ENCODE measurements around the gene STK39. TPM values are rescaled to one million over a fixed set of nuclear protein-coding genes. Genes with fewer than 3 reads are reported as not detected.

Gene STK39
- total RNA-seq, 3 donors from 2014 or later, result 16.4 to 22.9 (median 19.2) TPM

DNA sequence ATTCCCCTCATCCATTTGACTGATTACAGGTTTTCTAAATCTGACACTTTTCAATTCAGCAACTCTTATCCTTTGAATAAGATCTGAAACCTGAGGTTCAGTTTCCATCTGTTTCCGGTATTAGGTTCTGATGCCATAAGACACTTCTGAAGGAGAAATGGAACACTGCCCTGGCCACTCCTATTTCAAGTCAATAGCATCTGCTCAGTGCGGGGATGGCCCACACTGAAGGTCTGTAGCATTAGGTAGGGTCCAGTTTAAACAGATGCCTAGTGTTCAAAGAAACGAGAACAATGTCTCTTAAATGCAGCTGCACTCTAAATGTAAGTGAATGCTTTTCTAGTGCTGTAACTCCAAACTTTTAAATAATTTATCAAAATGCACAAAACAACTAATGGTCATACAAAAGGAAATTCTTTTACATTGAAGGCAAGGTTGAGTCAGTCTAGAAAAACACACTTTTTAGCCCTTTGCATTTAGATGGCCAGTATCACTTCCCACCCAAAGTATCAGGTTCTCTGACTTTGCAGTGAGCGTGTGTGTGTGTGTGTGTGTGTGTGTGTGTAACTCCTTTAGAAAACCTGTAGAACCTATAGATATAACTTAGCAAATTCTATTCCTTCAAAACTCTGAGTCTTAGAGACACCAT is 78.2 kb downstream of the STK39 start:
- no peak for TF ChIP-seq POLR2AphosphoS5 (IDR thresholded peaks at IDR 0.05)
- TF ChIP-seq, protein P1, sequence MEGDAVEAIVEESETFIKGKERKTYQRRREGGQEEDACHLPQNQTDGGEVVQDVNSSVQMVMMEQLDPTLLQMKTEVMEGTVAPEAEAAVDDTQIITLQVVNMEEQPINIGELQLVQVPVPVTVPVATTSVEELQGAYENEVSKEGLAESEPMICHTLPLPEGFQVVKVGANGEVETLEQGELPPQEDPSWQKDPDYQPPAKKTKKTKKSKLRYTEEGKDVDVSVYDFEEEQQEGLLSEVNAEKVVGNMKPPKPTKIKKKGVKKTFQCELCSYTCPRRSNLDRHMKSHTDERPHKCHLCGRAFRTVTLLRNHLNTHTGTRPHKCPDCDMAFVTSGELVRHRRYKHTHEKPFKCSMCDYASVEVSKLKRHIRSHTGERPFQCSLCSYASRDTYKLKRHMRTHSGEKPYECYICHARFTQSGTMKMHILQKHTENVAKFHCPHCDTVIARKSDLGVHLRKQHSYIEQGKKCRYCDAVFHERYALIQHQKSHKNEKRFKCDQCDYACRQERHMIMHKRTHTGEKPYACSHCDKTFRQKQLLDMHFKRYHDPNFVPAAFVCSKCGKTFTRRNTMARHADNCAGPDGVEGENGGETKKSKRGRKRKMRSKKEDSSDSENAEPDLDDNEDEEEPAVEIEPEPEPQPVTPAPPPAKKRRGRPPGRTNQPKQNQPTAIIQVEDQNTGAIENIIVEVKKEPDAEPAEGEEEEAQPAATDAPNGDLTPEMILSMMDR (IDR thresholded peaks at IDR 0.05), result no peak
- no peak for TF ChIP-seq POLR2A (IDR thresholded peaks at IDR 0.05)
- H3K27ac ChIP-seq, result no peak overlapping the region
- no peak for DNase-seq (ENCODE audit: low spot score in 2 of 2)
- intact Hi-C loops (cut with DNase I; ENCODE audit: low total_unique reads), result no loop called here
- no peaks in the 10 kb centered on the region for H3K4me1 ChIP-seq
- H3K36me3 ChIP-seq, result no peaks in the 10 kb centered on the region
- no peaks in the 10 kb centered on the region for H3K9me3 ChIP-seq
- no peaks in the 10 kb centered on the region for H3K27me3 ChIP-seq
- H3K4me3 ChIP-seq, result no peak overlapping the region

DNA sequence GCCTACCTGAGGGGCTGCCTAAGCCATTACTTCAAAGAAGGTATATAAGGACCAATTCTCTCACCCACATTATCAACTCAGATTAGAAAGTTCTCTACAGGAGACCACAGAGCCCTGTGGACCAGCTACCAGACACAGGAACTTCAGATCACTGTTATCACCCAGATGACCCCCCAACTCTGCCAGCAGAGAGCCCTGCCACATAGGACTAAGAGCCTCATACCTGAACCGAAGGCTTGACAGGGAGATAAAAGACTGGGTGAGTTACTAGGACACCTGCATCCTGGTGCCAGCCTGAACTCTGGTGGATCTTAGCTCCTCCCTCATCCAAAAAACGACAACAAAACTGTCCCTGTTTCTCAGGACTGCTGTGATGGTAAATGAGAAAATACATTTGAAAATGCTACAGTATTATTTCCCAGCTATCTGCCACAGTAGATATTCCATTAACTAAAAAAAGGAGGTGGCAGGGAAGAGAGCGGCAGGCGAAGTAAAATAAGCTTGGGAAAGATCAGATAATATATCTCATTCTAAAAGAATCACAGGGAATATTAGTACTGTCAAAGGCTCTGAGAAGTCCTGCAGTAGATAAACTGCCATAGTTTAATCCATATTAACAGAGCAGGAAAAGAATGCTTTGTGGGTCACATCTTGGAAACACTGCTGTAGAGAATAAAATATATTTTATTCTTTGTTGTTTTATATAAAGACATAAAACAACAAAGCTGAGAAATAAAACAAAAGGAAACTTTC is 79.7 kb downstream of the STK39 start:
- TF ChIP-seq, protein P1 (IDR thresholded peaks at IDR 0.05), result no peak
- TF ChIP-seq POLR2A (IDR thresholded peaks at IDR 0.05) (no peak), POLR2AphosphoS5 (IDR thresholded peaks at IDR 0.05) (no peak)
- H3K4me3 ChIP-seq, result no peak overlapping the region
- no peaks in the 10 kb centered on the region for H3K9me3 ChIP-seq
- no peak for DNase-seq (ENCODE audit: low spot score in 2 of 2)
- intact Hi-C loops (cut with DNase I; ENCODE audit: low total_unique reads), result no loop called here
- no peak overlapping the region for H3K27ac ChIP-seq
- no peaks in the 10 kb centered on the region for H3K4me1 ChIP-seq
- H3K36me3 ChIP-seq, result no peaks in the 10 kb centered on the region
- no peaks in the 10 kb centered on the region for H3K27me3 ChIP-seq

- Histone ChIP-seq H3K27ac (no peak overlapping the region), H3K9me3 (no peaks in the 10 kb centered on the region), H3K4me3 (no peak overlapping the region), H3K27me3 (no peaks in the 10 kb centered on the region), H3K36me3 (no peaks in the 10 kb centered on the region), H3K4me1 (no peaks in the 10 kb centered on the region)
- DNase-seq (ENCODE audit: low spot score in 2 of 2), result no peak
- no peak for TF ChIP-seq POLR2AphosphoS5 (IDR thresholded peaks at IDR 0.05)
- TF ChIP-seq, protein P1 (IDR thresholded peaks at IDR 0.05), result no peak
- intact Hi-C loops (cut with DNase I; ENCODE audit: low total_unique reads), result no loop called here
These were observed 80.4 kb downstream of the STK39 start for GRCh38 chr2:168166902-168167510.

DNA sequence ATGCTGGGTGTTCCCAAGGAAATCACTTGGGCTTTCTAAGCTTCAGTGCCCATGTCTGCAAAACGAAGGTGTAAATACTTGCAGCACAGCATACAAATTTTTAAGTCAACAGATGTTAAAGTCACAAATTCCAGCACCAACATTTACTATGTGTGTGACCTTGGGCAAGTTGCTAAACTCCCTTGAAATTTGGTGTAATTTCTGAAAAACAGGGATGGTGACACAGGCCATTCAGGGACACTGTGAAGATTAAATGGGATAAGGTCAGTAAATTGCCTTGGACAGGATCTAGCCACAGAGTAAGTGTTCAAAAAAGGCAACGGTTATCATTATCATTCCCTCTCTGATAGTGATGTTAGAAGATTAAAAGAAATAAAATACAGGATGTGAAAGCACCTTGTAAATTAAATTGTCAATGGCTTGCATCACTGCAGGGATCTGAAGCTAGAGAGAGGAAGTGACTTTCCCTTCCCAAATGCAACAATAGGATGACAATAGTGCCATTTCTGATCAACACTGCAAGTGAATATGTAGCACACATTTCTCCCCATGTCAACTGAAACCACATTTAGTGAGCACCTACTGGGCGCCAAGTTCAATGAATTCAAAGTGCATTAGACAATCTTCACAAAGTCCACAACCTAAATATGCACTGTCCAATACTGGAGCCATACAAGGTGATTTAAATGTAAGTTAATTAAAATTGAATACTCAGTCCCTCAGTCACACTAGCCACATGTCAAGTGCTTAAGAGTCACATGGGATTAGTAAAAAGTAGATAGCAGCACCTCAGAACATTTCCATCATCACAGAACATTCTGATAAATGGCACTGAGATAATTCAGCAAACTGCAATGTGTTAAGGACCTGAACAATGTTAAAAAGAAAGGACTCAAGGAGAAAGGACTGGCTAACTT is 81.2 kb downstream of the STK39 start:
- DNase-seq (ENCODE audit: low spot score in 2 of 2), result no peak
- H3K9me3 ChIP-seq, result no peaks in the 10 kb centered on the region
- H3K4me1 ChIP-seq, result no peaks in the 10 kb centered on the region
- TF ChIP-seq POLR2AphosphoS5 (IDR thresholded peaks at IDR 0.05), result no peak
- no peak for TF ChIP-seq POLR2A (IDR thresholded peaks at IDR 0.05)
- TF ChIP-seq, protein P1 (IDR thresholded peaks at IDR 0.05), result no peak
- H3K27me3 ChIP-seq, result no peaks in the 10 kb centered on the region
- no peak overlapping the region for H3K4me3 ChIP-seq
- peak overlapping the region; percentile 19 to 41 for H3K27ac ChIP-seq
- intact Hi-C loops (cut with DNase I; ENCODE audit: low total_unique reads), result no loop called here
- H3K36me3 ChIP-seq, result no peaks in the 10 kb centered on the region
